Activated T-helper 1 cell treated with anti-CD3 and anti-CD28 coated beads, Interleukin-2, amount 50 U/mL, for 16 hours (primary cell): ENCODE results near the gene CD300LG.
"Not testable (repeated sequence)": the region's sequence is repeated elsewhere in the genome, so short reads cannot be mapped to it uniquely, and the experiment has no call there.

ENCODE experiments used
- DNase-seq, 2 donors: peaks; one replicate each; pipeline ENCODE4 v3.0.0-alpha.2; 2020; ENCODE audit warnings: low read depth in 1 of 2, low spot score in 1 of 2

CD300LG gene

GRCh38 chr17:43846963-43847371 lies at the start of gene CD300LG:
Gene CD300LG (plus strand): TSS chr17:43847176. CDS start chr17:43847217, 41 bp downstream.
- DNase-seq = no peak

GRCh38 chr17:43798024-43798423 lies 49.0 kb upstream of the CD300LG start:
- not testable (repeated sequence) for DNase-seq

GRCh38 chr17:43799047-43799446 lies 47.9 kb upstream of the CD300LG start:
- DNase-seq = no peak

GRCh38 chr17:43800736-43801135 lies 46.2 kb upstream of the CD300LG start:
- DNase-seq = no peak

GRCh38 chr17:43801844-43802243 lies 45.1 kb upstream of the CD300LG start:
- DNase-seq = no peak

- no peak for DNase-seq
These were observed 43.2 kb upstream of the CD300LG start for GRCh38 chr17:43803758-43804157.

GRCh38 chr17:43805117-43805516 lies 41.9 kb upstream of the CD300LG start:
- DNase-seq = no peak

- no peak for DNase-seq
These were observed 38.9 kb upstream of the CD300LG start for GRCh38 chr17:43808076-43808475.

GRCh38 chr17:43809121-43809520 lies 37.9 kb upstream of the CD300LG start:
- DNase-seq = no peak

- no peak for DNase-seq
These were observed 36.7 kb upstream of the CD300LG start for GRCh38 chr17:43810226-43810715.

- DNase-seq = no peak
These were observed 36.2 kb upstream of the CD300LG start for GRCh38 chr17:43810823-43811222.

GRCh38 chr17:43812396-43813265 lies 34.3 kb upstream of the CD300LG start:
- no peak for DNase-seq

- DNase-seq = no peak
These were observed 33.6 kb upstream of the CD300LG start for GRCh38 chr17:43813386-43813785.

- DNase-seq = no peak
These were observed 33.0 kb upstream of the CD300LG start for GRCh38 chr17:43814026-43814425.

- no peak for DNase-seq
These were observed 32.3 kb upstream of the CD300LG start for GRCh38 chr17:43814714-43815113.

- no peak for DNase-seq
These were observed 30.3 kb upstream of the CD300LG start for GRCh38 chr17:43816336-43817320.

GRCh38 chr17:43817826-43818225 lies 29.1 kb upstream of the CD300LG start:
- DNase-seq = no peak

GRCh38 chr17:43818966-43819365 lies 28.0 kb upstream of the CD300LG start:
- DNase-seq = no peak

- DNase-seq = no peak
These were observed 26.2 kb upstream of the CD300LG start for GRCh38 chr17:43820759-43821158.

- DNase-seq = no peak
These were observed 24.3 kb upstream of the CD300LG start for GRCh38 chr17:43822570-43823190.
